Measurements from ENCODE around the gene MIPOL1. TPM values are rescaled to one million over a fixed set of nuclear protein-coding genes. Genes with fewer than 3 reads are reported as not detected.
A peak's percentile ranks its signal among the peaks of the same experiment; 100 is the strongest.

Gene MIPOL1
- total and polyA plus RNA-seq, 9 of the 15 experiments (the other 6 are each of a cell fraction or from before 2014, with no cell fraction given), result 6.7 to 21.9 (median 12.4) TPM

- TF ChIP-seq HOMEZ (CRISPR knock-in tag; IDR thresholded peaks at IDR 0.05) (no peak), RBM17 (IDR thresholded peaks at IDR 0.05; ENCODE audit: borderline replicate concordance, low read depth, low read length) (no peak), TCF3 (CRISPR knock-in tag; IDR thresholded peaks at IDR 0.05) (peak; percentile 21; the same call in 1 of the 2 replicates), CCAR2 (IDR thresholded peaks at IDR 0.05; ENCODE audit: low read depth, low read length) (no peak), SMARCA4 (IDR thresholded peaks at IDR 0.05) (peak; percentile 72; the same call in 1 of the 2 replicates), TEAD4 (IDR thresholded peaks at IDR 0.05; ENCODE audit: low read length) (no peak), TEAD4 (CRISPR knock-in tag; IDR thresholded peaks at IDR 0.05; ENCODE audit: borderline replicate concordance) (no peak), FOXJ2 (tag; IDR thresholded peaks at IDR 0.05) (no peak), THRAP3 (IDR thresholded peaks at IDR 0.05; ENCODE audit: borderline replicate concordance) (no peak), SOX6 (IDR thresholded peaks at IDR 0.05) (peak; percentile 61), ARID1B (IDR thresholded peaks at IDR 0.05) (peak; percentile 65), FOXK1 (CRISPR knock-in tag; IDR thresholded peaks at IDR 0.05; ENCODE audit: borderline replicate concordance) (no peak), NR2F6 (CRISPR knock-in tag; IDR thresholded peaks at IDR 0.05) (no peak), E2F3 (CRISPR knock-in tag; IDR thresholded peaks at IDR 0.05) (no peak), PCBP1 (IDR thresholded peaks at IDR 0.05; ENCODE audit: low read depth, low read length, poor library complexity, severe bottlenecking) (no peak), ZNF785 (CRISPR knock-in tag; IDR thresholded peaks at IDR 0.05) (no peak), DIDO1 (tag; IDR thresholded peaks at IDR 0.05; ENCODE audit: low read depth) (no peak), RFX5 (IDR thresholded peaks at IDR 0.05; ENCODE audit: low read depth, low read length) (peak; percentile 83), MECOM (CRISPR knock-in tag; IDR thresholded peaks at IDR 0.05) (no peak)
- TF ChIP-seq, protein P1, sequence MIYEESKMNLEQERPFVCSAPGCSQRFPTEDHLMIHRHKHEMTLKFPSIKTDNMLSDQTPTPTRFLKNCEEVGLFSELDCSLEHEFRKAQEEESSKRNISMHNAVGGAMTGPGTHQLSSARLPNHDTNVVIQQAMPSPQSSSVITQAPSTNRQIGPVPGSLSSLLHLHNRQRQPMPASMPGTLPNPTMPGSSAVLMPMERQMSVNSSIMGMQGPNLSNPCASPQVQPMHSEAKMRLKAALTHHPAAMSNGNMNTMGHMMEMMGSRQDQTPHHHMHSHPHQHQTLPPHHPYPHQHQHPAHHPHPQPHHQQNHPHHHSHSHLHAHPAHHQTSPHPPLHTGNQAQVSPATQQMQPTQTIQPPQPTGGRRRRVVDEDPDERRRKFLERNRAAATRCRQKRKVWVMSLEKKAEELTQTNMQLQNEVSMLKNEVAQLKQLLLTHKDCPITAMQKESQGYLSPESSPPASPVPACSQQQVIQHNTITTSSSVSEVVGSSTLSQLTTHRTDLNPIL (CRISPR knock-in tag; IDR thresholded peaks at IDR 0.05), result no peak
- TF ChIP-seq, protein P2, sequence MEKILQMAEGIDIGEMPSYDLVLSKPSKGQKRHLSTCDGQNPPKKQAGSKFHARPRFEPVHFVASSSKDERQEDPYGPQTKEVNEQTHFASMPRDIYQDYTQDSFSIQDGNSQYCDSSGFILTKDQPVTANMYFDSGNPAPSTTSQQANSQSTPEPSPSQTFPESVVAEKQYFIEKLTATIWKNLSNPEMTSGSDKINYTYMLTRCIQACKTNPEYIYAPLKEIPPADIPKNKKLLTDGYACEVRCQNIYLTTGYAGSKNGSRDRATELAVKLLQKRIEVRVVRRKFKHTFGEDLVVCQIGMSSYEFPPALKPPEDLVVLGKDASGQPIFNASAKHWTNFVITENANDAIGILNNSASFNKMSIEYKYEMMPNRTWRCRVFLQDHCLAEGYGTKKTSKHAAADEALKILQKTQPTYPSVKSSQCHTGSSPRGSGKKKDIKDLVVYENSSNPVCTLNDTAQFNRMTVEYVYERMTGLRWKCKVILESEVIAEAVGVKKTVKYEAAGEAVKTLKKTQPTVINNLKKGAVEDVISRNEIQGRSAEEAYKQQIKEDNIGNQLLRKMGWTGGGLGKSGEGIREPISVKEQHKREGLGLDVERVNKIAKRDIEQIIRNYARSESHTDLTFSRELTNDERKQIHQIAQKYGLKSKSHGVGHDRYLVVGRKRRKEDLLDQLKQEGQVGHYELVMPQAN (IDR thresholded peaks at IDR 0.05; ENCODE audit: borderline replicate concordance), result no peak
- TF ChIP-seq, protein P3, sequence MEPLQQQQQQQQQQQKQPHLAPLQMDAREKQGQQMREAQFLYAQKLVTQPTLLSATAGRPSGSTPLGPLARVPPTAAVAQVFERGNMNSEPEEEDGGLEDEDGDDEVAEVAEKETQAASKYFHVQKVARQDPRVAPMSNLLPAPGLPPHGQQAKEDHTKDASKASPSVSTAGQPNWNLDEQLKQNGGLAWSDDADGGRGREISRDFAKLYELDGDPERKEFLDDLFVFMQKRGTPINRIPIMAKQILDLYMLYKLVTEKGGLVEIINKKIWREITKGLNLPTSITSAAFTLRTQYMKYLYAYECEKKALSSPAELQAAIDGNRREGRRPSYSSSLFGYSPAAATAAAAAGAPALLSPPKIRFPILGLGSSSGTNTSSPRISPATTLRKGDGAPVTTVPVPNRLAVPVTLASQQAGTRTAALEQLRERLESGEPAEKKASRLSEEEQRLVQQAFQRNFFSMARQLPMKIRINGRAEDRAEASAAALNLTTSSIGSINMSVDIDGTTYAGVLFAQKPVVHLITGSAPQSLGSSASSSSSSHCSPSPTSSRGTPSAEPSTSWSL (CRISPR knock-in tag; IDR thresholded peaks at IDR 0.05; ENCODE audit: borderline replicate concordance), result no peak
Measured at GRCh38 chr14:37595809-37596621, 398.3 kb downstream of the MIPOL1 start (continued).

Measured in K562 (cell line).